Mucosa of descending colon (tissue), 3 donors: ENCODE measurements around the gene POTEH. TPM values are rescaled to one million over a fixed set of nuclear protein-coding genes. Genes with fewer than 3 reads are reported as not detected.
A peak's percentile ranks its signal among the peaks of the same experiment; 100 is the strongest.
"Not testable (repeated sequence)": the region's sequence is repeated elsewhere in the genome, so short reads cannot be mapped to it uniquely, and the experiment has no call there.

Experiments
- ATAC-seq: fragments of 200-7000 bp; cut with Tn5 transposase; one replicate; pipeline ENCODE4 v1.9.1; 2020; ENCODE audit warnings: mild to moderate bottlenecking, moderate library complexity
- DNase-seq, 3 donors: peaks; one replicate each; pipeline ENCODE4 v3.0.0-alpha.2; 2020
- H3K36me3 ChIP-seq: fragments of 200-600 bp; one replicate; pipeline ENCODE4 v1.8.0; 2021; ENCODE audit warnings: low read depth, mild to moderate bottlenecking
- H3K4me1 ChIP-seq: fragments of 200-600 bp; one replicate; pipeline ENCODE4 v1.8.0; 2021; ENCODE audit warnings: low read depth, mild to moderate bottlenecking
- H3K4me3 ChIP-seq: fragments of 200-600 bp; one replicate; pipeline ENCODE4 v1.8.0; 2021; ENCODE audit warnings: mild to moderate bottlenecking
- H3K9me3 ChIP-seq: fragments of 200-600 bp; one replicate; pipeline ENCODE4 v1.8.0; 2021; ENCODE audit warnings: mild to moderate bottlenecking
- intact Hi-C, 2 donors: fragments of 100-400 bp; cut with DNase I in 1 of 2; cut with micrococcal nuclease in 1 of 2; formaldehyde crosslinking; loops; one replicate each; pipeline versions ENCODE4 v1.11.0 to v1.11.1; 2022; cut with DNase I, micrococcal nuclease
- total RNA-seq, 3 donors: library from RNA; stranded (reverse); fragmentation: NEBNext Ultra II Directional in 2 of 3; extraction: Animal tissue kit (Norgen Biotek cat#: 25700) in 2 of 3; gene quantifications; one replicate each; pipeline versions ENCODE4 v1.2.1 to v1.2.4, GENCODE V29; 2021 to 2023
- donor health status: DM: no; HTN: no; CAD: no; lungs with moderate emphysema.
- donor health status: DM: no; HTN: no; CAD: no.
- donor health status: DM: no; HTN: yes; CAD: no.

Gene POTEH
- total RNA-seq, 3 donors from 2014 or later, result not detected

- intact Hi-C loops, H3K9me3 ChIP-seq, H3K4me1 ChIP-seq, ATAC-seq, H3K4me3 ChIP-seq, H3K36me3 ChIP-seq, DNase-seq: not testable (repeated sequence)
Observed at GRCh38 chr22:15688090-15688489, 1.7 kb upstream of the POTEH start.

- H3K4me3 ChIP-seq, H3K9me3 ChIP-seq, H3K36me3 ChIP-seq, intact Hi-C loops, H3K4me1 ChIP-seq: not testable (repeated sequence)
- DNase-seq (peak in 1 of 3 donors; percentile 62), ATAC-seq (peak; percentile 30)
Observed at GRCh38 chr22:15689012-15689748, 646 bp upstream of the POTEH start.

- ATAC-seq, result peak; percentile 18
- H3K36me3 ChIP-seq, intact Hi-C loops, H3K4me1 ChIP-seq, DNase-seq, H3K4me3 ChIP-seq: not testable (repeated sequence)
- H3K9me3 ChIP-seq, result peaks cover 12% of the 10 kb centered on the region
Observed at GRCh38 chr22:15713600-15713999, 23.8 kb downstream of the POTEH start.

- H3K4me3 ChIP-seq, ATAC-seq, intact Hi-C loops, DNase-seq, H3K4me1 ChIP-seq, H3K36me3 ChIP-seq: not testable (repeated sequence)
- peaks cover 12% of the 10 kb centered on the region for H3K9me3 ChIP-seq
Observed at GRCh38 chr22:15714125-15714524, 24.3 kb downstream of the POTEH start.

- intact Hi-C loops, DNase-seq, H3K36me3 ChIP-seq, H3K4me3 ChIP-seq, H3K9me3 ChIP-seq, ATAC-seq, H3K4me1 ChIP-seq: not testable (repeated sequence)
Observed at GRCh38 chr22:15721884-15722283, 32.1 kb downstream of the POTEH start.

- peak; percentile 22 for ATAC-seq
- intact Hi-C loops, H3K36me3 ChIP-seq, H3K4me1 ChIP-seq, H3K4me3 ChIP-seq, DNase-seq, H3K9me3 ChIP-seq: not testable (repeated sequence)
Observed at GRCh38 chr22:15729209-15729917, 39.5 kb downstream of the POTEH start.

- intact Hi-C loops, ATAC-seq, H3K4me3 ChIP-seq, H3K9me3 ChIP-seq, DNase-seq, H3K4me1 ChIP-seq, H3K36me3 ChIP-seq: not testable (repeated sequence)
Observed at GRCh38 chr22:15731023-15731422, 41.2 kb downstream of the POTEH start.

GRCh38 chr22:15734411-15734810 is 44.6 kb downstream of the POTEH start:
- ATAC-seq, H3K9me3 ChIP-seq, H3K36me3 ChIP-seq, DNase-seq, H3K4me1 ChIP-seq, intact Hi-C loops, H3K4me3 ChIP-seq: not testable (repeated sequence)

GRCh38 chr22:15738157-15738908 is 48.5 kb downstream of the POTEH start:
- H3K9me3 ChIP-seq, H3K4me1 ChIP-seq, DNase-seq, H3K36me3 ChIP-seq, H3K4me3 ChIP-seq, intact Hi-C loops: not testable (repeated sequence)
- ATAC-seq, result peak; percentile 21

- H3K4me3 ChIP-seq, H3K9me3 ChIP-seq, H3K36me3 ChIP-seq, H3K4me1 ChIP-seq, DNase-seq, intact Hi-C loops: not testable (repeated sequence)
- ATAC-seq, result peak; percentile 35
Observed at GRCh38 chr22:15738909-15739391, 49.1 kb downstream of the POTEH start.

- H3K4me3 ChIP-seq, H3K4me1 ChIP-seq, H3K36me3 ChIP-seq, DNase-seq, intact Hi-C loops, ATAC-seq: not testable (repeated sequence)
- H3K9me3 ChIP-seq, result peaks cover 13% of the 10 kb centered on the region
Observed at GRCh38 chr22:15747636-15748323, 58.0 kb downstream of the POTEH start.

- H3K4me1 ChIP-seq, intact Hi-C loops, H3K4me3 ChIP-seq, H3K36me3 ChIP-seq, DNase-seq, ATAC-seq: not testable (repeated sequence)
- peaks cover 13% of the 10 kb centered on the region for H3K9me3 ChIP-seq
Observed at GRCh38 chr22:15749181-15749970, 59.5 kb downstream of the POTEH start.
